Stimulated activated CD4-positive, alpha-beta T cell treated with anti-CD3 and anti-CD28 coated beads, Interleukin-1b, Interleukin-23, amount 100 ng/mL, for 1 hour (primary cell): ENCODE data around the gene STAT5B.

Experiments
- DNase-seq, 2 donors: peaks; one replicate each; pipeline ENCODE4 v3.0.0-alpha.2; 2020; ENCODE audit warnings: low read depth in 2 of 2

STAT5B gene

DNA sequence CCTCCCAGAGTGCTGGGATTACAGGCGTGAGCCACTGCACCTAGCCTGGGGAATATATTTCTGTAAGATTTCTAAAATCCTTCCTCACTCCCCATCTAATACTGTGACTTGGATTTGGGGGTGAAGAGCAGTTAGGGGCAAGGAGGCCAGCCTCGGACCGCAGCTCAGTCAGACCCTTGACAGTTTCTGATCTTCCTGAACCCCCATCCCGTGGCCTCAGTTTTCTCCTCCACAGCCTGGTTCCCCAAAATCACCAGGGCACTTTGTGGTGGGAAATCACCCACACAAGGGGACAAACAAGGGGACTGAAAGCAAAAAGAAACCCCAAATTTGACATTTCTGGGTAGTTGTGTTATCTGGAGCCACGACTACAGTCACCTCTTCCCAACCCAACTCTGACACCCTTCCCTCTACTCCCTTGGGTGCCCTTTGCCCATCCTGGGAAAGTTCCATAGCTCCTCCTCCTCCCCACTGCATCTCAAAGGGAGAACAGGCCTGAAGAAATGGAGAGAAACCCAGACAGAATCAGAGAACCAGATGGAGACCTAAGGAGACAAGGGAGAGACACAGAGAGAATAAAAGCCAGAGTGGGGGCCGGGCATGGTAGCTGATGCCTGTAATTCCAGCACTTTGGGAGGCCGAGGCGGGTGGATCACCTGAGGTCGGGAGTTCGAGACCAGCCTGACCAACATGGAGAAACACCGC is 9.3 kb upstream of the STAT5B start:
- DNase-seq, result no peak

DNA sequence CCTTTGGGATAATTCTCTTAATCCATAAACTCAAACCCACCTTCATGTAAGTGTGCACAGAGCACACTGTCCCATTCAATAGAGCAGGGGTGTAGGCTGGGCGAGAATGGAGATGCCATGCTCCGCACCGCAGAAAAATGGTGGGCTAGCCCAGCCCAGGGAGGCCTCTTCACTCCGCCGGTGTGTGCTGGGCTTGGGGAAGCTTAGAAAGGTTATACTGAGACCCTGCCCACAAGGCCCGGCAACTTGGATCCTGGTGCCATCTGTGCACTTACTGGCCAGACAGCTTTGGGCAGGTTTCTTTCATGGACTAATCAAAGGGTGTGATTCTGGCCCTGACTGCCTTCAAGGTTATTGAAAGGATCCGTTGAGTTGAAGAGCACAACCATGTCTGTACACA is 8.4 kb upstream of the STAT5B start:
- DNase-seq, result no peak

DNA sequence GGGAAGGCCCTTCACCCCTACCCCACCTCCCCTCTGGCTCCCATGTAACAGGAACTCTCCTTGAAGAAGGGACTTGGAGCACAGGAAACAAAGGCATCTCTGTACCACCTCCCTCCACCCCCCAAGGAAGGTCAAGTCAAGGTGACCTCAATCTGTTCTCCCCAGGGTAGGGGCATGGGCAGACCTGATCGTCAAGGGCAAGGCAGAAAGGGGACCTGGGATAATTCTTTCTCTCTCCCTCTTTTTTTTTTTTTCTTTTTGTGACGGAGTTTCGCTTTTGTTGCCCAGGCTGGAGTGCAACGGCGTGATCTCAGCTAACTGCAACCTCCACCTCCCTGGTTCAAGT is 7.8 kb upstream of the STAT5B start:
- no peak for DNase-seq

DNA sequence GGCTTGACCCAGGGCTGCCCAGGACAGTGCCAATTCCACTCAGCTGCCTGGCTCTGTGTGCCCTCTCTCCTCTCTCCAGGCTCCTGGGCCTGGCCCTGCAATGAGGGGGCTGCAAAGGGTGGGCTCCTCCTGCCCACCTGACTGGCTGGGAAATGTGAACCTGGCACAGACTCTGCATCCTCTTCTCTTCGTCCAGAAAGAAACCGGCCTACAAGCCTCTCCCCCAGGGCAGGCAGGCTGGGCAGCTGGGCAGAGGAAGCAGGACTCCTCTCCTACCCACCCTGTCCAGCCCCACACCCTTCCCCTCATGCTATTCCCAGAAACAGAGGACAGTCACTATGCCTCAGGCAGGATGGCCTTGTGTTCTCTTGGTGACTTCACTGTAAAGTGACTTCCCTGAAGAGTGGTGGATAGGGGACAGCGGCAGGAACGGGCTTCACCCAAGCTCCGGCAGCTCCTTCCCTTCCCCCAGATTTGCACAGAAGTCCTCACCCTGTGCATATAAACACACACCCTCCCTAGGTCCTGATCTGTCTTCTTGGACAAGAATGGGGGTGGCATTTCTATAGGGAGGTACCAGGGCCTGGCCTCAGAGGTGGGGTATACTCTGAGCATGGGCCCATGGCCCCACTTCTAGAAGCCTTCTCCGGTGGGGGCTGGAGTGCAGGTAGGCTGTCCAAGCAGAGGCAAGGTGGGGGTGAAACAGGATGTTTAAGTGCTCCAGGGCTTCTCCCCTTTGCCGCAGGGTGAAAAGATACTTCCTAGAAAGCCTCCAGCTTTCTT is 7.2 kb upstream of the STAT5B start:
- DNase-seq, result no peak

DNA sequence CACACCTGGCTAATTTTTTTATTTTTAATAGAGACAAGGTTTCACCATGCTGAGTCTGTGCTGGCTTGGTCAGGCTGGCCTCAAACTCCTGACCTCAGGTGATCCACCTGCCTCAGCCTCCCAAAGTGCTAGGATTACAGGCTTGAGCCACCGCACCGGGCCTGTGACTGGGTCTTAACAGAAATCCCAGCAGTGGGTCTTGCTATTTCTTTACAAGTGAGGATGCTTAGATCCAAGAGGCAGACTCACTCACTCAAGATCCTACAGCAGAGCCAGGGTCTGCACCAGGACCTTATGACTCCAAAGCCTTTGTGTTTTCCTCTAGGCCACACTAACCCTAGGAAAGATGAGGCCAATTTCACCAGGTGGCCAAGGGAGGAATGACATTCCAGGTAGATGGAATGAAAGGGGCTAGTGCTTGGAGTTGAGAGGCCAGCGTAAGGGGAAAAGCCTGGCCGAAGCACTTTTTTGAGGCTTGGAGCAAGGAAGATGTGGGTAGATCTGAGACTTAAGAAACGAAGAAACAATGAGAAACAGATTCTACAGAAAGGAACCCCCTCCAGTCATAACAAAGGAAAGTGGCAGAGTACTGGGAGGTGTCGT is 6.4 kb upstream of the STAT5B start:
- no peak for DNase-seq

DNA sequence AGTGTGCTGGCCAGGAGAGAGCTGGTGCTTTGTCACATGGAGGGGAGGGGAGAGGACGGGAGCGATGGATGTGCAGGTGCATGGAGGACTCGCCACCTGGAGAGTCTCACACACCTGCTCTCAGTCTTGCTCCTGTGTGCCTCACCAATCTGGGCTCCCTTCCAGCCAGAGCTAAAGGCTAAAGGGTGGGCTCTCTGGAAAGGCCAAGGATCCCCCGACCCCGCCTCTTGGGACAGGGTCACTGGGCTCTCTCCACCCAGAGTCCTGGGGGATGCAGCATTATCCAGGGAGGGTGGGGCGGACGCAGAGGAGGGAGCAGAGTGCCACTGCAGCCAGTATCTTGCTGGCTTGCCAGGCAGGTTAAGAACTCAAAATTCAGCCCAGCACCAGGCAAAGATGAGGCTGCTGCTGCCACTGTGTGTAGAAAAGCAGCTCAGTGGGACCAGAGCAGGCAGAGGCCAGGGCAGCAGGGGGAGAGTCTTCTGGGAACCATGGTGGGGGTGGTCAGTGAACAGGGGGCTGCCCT is 5.4 kb upstream of the STAT5B start:
- DNase-seq, result no peak

DNA sequence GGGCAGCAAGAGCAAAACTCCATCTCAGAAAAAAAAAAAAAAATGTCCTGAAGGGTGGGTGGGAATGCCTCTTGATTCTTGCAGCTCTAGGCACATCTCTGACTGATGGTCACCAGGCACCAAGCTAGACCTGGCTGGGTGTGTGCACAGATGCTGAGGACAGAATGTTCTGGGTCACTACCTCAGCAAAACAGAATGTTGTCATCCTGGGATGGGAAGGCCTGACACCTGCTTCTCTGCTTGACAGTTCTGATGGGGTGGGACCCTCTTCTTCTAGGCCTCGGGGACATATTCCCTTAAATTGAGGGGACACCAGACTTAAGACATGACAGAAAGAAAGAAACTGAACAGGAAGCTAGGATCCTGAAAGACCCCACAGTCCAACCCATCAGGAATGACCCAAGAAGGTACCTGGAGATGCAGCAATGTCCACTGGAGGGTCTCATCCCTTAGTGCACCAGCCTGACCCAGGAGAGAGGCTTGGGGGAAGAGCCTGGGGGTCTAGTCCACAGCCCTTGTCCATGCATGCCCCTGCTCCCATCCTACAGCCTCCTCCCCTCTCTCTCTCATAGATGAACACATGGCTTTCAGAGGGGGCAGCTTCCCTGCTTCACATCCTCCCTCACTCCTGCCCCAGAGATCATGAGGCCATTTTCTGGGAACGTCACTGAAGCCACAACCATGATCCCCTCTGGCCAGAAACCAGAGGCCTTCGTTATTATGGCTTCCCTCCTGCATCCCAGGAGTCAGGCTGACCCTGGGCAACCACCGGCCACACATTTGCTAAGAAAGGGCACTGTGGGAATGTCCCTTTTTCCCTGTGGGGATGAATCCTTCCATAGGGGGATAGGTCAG is 3.8 kb upstream of the STAT5B start:
- DNase-seq, result no peak

DNA sequence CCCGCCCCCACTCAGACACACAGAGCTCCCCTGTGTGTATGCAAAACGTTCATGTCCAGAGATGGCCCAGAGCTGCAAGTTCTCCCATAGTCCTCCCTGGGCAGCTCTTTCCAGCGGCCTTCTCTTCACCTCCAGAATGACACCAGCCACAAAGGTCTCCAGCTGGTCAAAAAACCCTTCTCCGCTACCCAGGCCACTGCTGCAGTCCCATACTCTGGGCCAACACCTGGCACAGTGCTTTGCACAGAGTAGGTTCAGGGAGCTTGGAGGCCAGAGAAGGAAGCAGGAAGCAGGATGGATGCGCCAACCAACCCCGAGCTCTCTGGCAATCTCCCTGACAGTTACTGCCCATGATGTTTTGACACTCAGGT is 1.1 kb upstream of the STAT5B start:
- no peak for DNase-seq

DNA sequence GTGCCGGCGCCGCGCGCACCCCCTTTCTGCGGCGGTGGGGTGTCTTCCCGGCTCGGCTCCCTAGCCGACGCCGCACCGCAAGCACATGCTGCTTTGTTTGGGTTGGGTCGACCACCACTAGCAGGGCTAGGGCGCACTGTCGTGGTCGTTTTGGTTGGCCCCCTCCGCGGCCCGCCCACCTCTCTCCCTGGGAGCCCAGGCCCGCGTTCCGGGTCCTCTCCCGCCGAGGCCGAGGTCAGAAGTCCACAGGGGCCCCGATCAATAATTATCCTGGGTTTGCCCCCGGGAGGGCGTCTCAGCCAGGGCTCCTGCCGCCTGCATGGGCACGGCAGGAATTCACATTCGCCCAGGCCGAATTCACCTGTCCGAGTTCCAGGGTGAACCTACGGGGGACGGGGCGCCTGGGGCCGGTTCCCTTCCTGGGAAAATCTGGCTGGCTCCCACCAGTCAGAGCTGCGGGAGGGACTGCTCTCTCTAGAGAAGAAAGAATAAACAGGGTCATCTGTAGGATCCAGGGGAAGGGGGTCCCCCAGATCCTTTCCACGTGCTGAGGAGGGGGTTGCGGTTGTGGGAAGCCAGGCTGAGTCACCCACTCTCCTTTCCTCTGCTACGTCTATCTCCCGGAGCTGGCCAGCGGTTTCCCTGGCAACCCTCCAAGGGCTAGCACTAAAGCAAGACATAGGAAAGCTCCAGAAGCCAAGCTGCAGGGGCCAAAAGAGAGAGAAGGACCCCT is 584 bp upstream of the STAT5B start:
- no peak for DNase-seq

DNA sequence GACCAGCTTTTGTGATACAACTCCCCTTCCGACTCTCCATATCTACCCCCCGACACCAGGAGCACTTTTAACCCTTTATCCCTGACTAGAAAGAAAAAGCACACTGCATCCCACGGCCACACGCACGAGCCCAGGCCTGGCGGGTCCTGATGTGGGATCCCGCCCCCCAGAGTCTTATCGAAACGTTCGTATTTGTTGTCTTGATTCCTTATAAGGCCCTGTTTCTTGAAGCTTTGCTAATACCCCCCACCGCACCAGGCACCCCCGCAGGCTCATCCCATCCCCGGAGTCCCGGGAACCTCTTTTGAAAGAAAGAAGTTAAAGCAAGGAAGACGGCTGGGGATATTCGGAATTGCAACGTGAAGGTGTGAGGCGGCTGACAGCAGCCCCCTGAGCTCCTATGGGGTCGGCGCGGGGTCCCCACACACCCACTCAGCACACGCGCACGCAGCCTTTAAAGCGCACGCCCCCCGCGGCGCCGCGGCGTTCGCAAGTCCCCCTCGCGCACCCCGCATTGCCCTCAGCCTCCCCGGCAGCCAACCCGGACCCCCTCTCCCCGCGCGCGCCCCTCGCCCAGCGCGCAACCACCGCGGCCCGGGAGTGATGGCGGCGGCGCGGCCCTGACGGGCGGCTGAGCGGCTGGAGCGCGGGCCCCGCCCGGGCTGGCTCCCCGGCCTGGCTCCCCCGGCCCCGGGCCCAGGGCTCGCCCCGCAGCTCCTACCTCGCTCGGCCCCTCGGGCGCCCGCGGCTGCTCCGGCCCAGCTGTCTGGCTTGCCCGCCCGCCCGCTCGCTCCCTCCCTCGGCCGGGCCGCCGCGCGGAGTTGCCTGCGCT is 448 bp downstream of the STAT5B start:
- no peak for DNase-seq

DNA sequence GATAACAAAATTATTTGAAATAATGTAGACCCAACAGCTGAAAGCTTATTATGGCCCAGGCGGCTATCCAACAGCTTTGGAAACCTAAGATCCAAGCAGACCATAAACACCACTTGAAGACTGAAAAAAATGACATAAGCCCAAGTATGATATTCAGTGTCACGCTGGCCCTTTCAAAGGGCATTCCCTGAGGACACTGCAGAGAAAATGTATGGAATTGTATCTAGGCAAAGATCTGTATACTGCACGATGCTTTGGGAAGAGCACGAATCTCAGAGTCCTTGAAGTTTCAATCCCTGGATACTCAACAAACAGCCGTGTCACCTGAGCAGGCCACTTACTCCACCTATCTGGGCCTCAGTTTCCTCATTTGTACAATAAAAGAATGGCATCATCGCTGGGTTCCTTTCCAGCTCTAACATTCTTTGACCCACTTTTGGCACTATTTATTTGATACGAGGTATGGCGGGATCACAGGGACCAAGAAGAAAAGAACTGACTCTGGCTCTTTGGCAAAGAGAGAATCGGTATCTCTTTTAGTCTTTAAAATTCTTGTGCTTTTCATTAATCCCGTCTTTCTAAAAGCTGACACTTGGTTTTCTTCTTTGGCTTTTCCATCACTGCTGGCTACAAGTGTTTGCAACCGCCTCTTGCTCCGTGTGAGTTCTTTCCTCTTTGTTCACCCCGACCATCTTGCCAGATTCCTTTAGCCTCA is 1.2 kb downstream of the STAT5B start:
- no peak for DNase-seq

DNA sequence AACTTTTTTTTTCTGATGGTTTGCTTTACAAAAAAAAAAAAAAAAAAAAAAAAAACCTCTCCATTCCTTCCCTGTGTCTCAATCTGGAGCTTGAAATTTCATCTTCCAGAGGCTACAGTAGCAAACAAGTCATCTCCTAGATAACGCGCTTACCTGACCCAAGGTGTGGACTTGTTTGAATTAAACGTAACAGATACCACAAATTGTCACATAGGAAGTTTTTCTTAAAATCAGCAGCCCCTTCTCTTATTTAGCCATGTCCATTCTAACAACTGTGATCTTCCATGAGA is 2.0 kb downstream of the STAT5B start:
- DNase-seq, result no peak

DNA sequence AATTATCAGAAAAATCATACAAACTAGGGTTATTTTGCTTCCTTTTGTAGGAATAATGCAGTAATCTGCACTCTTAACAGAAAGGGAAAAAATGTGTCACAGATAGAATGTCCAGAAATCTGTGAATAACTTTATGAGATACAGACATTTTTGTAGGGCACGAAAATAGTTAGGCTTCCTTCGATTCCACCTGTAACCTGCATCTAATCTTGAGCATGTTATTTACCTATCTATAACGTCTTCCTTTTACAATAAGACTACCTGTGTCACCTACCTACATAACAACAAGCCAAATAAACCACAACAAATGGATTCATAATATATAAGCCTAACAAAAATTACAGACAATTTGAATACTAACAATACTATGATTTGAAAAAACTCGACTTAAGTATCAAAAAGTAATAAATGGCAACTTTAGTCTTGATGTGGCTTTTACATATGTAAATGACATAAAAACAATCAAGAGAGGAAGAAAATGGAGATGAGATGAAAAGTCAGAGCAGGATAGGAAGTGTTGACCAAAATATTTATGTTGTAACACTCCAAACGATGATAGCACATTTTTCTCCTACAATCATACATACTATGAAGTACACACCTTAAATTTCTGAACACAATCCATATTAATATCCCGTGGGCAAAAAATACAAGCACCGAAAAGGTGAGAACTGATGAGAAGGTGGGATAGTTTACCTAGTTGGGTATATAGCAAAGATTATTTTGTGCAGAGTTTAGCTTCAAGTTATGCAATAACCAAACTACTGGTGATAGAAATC is 2.5 kb downstream of the STAT5B start:
- DNase-seq, result no peak

DNA sequence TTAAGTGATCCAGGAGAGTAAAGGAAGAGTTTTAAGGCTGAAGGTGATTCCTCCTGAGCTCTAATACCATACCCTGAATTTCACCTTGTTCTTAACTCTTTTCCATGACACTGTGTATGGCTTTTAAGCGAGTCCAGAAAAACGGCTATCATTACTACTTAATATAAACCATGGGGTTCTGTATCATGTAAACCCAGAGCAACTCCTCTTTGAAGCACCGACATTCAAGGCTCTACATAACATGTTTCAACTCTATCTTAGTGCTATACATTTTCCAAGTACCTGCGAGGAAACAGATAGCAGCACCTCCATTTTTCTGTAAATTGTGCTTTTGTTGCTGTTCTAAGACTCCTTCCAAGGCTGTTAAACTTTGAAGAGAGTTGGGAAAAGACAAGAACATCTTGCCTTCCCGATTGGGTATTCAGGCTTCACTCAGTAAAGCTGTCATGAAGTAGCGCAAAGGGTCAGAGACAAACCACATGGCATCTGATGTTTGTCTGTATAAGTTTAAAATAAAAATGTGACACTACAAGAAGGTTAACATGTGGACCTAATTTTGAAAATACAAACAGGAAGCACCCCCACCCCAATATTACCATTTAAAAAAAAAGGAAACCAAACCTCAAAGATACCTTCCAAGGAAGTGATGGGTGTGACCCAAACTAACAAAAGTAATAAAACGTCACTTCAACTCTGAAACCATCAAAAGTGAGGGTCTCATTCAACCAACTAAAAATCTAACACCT is 3.9 kb downstream of the STAT5B start:
- DNase-seq, result no peak

DNA sequence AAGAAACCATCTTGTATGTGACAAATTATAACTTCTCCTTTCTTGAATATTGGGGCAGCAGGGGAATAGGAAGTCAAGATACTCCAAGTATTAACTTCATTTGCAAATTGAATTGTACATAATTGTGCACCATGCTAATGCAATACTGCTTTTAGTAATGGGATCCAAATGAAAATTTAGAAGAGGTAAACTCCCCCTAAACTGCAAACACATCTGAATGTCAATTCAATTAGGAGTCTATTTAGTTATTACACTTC is 4.5 kb downstream of the STAT5B start:
- no peak for DNase-seq

DNA sequence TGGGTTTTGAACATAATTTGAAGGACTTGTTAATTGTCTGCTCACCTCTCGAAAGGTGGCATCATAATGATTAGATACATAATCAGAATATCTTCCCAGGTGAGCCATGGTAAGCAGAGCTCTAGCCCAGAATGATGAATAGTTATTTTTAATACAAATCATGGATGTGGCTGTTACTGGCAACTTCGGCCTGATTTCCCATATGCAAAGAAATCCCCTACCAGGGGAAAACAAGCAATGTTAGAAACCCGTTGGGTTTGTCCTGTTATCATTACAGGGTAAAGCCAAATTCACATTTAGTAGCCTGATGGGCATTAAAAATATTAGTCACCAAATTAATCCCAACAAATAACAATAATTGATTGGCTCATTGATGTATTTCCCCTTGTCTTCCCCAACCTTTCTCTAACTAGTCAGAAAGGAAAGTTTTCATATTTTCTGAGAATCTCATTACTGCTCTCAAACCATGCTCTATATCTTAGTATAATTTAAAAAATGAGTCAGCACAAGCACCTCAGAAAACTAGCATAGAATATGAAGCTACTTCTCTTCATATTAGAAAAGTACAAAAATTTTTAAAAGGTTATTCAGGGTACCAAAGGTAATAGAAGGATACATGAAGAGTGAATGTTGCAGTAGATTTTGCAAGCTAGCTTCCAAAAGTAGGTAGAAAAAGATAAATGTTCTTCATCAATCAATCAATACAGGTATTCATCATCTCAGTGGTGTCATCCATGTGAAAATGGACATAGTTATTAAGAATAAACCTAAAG is 5.0 kb downstream of the STAT5B start:
- no peak for DNase-seq

DNA sequence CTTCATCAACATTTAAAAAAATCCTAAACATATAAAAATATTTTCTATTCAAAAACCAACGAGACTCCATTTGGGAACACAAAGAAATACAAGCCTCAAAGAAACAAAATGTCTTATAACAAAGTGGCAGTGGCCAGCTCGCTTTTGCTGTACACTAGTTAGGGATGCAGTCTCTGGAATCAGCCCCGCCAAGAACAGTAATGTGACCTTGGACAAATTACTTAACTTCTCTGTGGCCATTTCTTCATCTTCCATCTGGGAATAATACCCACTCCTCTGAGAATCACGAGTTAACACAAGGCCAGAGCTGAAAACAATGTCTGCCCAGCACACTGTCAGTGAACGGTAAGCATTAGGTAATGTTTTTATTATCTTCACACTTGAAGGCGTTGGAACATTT is 5.6 kb downstream of the STAT5B start:
- no peak for DNase-seq

DNA sequence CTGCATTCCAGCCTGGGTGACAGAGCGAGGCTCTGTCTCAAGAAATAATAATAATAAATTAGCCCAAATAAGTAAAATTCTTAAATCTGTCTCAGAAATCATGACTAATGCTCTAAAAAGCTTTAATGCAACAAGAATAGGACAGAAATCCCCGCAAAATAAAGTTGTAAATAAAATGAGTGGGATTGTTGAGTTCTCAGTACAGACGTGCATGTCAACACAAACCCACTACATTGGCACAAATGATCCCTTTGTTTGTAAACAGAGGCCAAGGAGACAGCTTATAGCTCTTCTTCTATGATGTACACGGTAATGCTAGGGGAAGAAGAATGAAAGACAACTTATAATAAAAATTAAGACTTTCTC is 6.0 kb downstream of the STAT5B start:
- no peak for DNase-seq
